Activated CD4-positive, alpha-beta memory T cell treated with anti-CD3 and anti-CD28 coated beads, Interleukin-2, amount 10 ng/mL, durations not matched to agents 7 days and 5 days (primary cell): ENCODE measurements around the gene TRUB1. TPM values are rescaled to one million over a fixed set of nuclear protein-coding genes. Genes with fewer than 3 reads are reported as not detected.

Source experiments
- CTCF ChIA-PET: fragments of 350-600 bp; sonication (Branson Sonifier 250); formaldehyde crosslinking; loops from one replicate; lab custom pipeline; 2021; ENCODE audit warnings: antibody characterized with exemption, inconsistent platforms; lab: Charles Lee
- POLR2A ChIA-PET: fragments of 350-600 bp; sonication (Branson Sonifier 250); formaldehyde crosslinking; loops from one replicate; lab custom pipeline; 2021; ENCODE audit warnings: antibody characterized with exemption; lab: Charles Lee
- DNase-seq: peaks from one replicate; pipeline ENCODE4 v3.0.0-alpha.2; 2020
- H3K27ac Mint-ChIP-seq: one replicate; pipeline ENCODE4 v1.8.0; 2021; ENCODE audit warnings: mild to moderate bottlenecking, mixed read lengths
- H3K27me3 Mint-ChIP-seq: one replicate; pipeline ENCODE4 v1.8.0; 2021; ENCODE audit warnings: mixed read lengths
- H3K36me3 Mint-ChIP-seq: one replicate; pipeline ENCODE4 v1.8.0; 2021; ENCODE audit warnings: low read depth, mixed read lengths
- H3K4me1 Mint-ChIP-seq: one replicate; pipeline ENCODE4 v1.8.0; 2021; ENCODE audit warnings: mixed read lengths
- H3K4me3 Mint-ChIP-seq: one replicate; pipeline ENCODE4 v1.8.0; 2021; ENCODE audit warnings: mild to moderate bottlenecking, mixed read lengths
- H3K9me3 Mint-ChIP-seq: one replicate; pipeline ENCODE4 v1.8.0; 2021; ENCODE audit warnings: mixed read lengths
- total RNA-seq, 2 experiments: library from RNA; stranded (reverse); gene quantifications; one replicate each; pipeline ENCODE4 v1.2.3, GENCODE V29; 2021

The TRUB1 gene
- total RNA-seq, 2 experiments from 2014 or later: 14.9 to 16.7 TPM

DNA sequence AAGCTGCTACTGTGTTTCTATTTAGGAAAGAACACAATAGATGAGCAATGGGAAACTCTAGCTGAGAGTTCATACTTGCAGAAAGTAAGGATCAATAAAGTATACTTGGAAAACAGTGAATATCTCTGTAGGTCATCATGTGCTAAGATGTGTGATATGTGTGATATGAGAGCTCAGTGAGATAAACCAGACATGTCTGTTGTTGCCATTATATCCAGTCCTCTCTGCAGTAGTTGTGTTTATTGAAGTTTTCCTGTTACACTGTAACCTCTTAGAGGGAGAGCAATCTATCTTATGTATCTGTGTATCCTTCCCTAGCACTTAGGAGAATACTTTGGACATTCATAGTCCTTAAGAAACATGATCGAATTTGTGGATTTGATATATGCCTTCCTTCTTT lies 19.1 kb downstream of the TRUB1 start:
- Mint-ChIP-seq H3K27ac (no peak overlapping the region), H3K9me3 (no peaks in the 10 kb centered on the region), H3K27me3 (no peaks in the 10 kb centered on the region), H3K4me1 (peaks cover 30% of the 10 kb centered on the region), H3K4me3 (no peak overlapping the region), H3K36me3 (peaks cover 35% of the 10 kb centered on the region)
- ChIA-PET CTCF (interaction anchor here (1.2 kb wide), 1 partner anchor 19 kb away, joined by 3 read pairs; the partner anchor contains the start of gene TRUB1), POLR2A (interaction anchor here (1.1 to 2.3 kb wide), 2 partner anchors 12 to 19 kb away, joined by 4 to 10 read pairs; partner anchors contain the start of gene TRUB1)
- DNase-seq: no peak

DNA sequence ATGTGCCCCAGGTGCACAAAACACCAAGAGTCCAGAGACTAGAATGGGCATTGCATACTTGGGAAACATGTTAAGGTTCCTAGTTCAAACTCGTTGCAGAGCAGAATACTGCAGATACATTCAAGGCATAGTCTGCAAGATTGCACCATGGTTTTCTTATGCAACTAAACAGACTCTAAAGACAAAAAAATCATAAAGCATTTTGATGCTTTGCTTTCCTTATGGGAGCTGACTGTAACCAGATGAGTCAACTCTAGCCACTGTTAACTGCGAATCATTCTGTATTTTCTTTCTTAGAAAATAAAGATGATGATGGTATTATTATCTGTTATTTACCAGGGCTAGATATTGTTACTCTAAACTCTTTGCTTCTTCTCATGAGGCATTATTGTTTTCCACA lies 19.7 kb downstream of the TRUB1 start:
- ChIA-PET CTCF (interaction anchor here (0.6 to 1.2 kb wide), 2 partner anchors 20 to 51 kb away, joined by 3 read pairs; partner anchors contain the start of gene TRUB1), POLR2A (interaction anchor here (1.0 to 2.3 kb wide), 3 partner anchors 12 to 20 kb away, joined by 4 to 10 read pairs (median 5); partner anchors contain the start of gene TRUB1)
- peaks cover 30% of the 10 kb centered on the region for H3K4me1 Mint-ChIP-seq
- H3K4me3 Mint-ChIP-seq: no peak overlapping the region
- no peak overlapping the region for H3K27ac Mint-ChIP-seq
- H3K9me3 Mint-ChIP-seq: no peaks in the 10 kb centered on the region
- H3K27me3 Mint-ChIP-seq: no peaks in the 10 kb centered on the region
- no peak for DNase-seq
- H3K36me3 Mint-ChIP-seq: peaks cover 34% of the 10 kb centered on the region

DNA sequence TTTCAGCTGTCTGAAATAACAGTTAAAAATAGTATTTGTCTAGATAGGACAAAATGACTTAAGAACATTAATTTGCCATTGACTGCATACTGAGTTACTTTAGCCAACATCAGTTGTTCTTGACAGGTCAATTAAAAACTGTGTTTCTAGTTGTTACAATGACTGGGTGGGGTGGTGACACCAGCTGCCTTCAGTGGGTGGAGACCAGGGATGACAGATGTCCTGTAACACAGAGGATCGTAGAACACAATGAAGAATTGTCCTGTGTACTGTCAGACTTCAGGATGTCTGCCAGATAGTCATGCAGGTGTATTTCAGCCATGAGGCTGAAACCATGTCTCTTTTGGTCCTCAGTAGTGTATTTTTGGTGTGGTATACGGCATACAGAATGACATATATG lies 24.4 kb downstream of the TRUB1 start:
- Mint-ChIP-seq H3K27me3 (no peaks in the 10 kb centered on the region), H3K9me3 (no peaks in the 10 kb centered on the region), H3K4me1 (peaks cover 11% of the 10 kb centered on the region), H3K27ac (no peak overlapping the region), H3K4me3 (no peak overlapping the region), H3K36me3 (peaks cover 38% of the 10 kb centered on the region)
- DNase-seq: no peak
- ChIA-PET CTCF (interaction anchor here (0.6 kb wide), 1 partner anchor 233 kb away, joined by 4 read pairs; no protein-coding TSS in a partner anchor), POLR2A (no interaction called here)

DNA sequence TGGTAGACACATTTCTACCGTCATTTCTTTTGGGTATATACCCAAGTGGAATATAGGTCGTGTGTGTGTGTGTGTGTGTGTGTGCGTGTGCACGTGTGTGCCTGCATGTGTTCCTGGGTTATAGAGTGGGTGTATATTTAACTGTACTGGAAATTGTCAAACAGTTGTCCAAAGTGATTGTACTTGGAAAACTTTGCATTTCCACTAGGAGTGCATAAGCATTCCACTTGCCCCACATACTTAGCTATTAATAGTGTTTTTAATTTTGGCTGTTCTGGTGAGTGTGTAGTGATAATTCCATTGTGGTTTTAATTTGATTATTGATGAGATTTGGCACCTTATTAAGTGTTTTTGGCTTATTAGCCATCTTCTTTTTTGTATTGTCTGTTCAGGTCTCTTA lies 25.9 kb downstream of the TRUB1 start:
- POLR2A ChIA-PET: no interaction called here
- H3K27me3 Mint-ChIP-seq: no peaks in the 10 kb centered on the region
- H3K27ac Mint-ChIP-seq: no peak overlapping the region
- H3K4me1 Mint-ChIP-seq: peaks cover 9% of the 10 kb centered on the region
- H3K36me3 Mint-ChIP-seq: peaks cover 40% of the 10 kb centered on the region
- CTCF ChIA-PET: no interaction called here
- H3K9me3 Mint-ChIP-seq: no peaks in the 10 kb centered on the region
- H3K4me3 Mint-ChIP-seq: no peak overlapping the region
- DNase-seq: no peak

DNA sequence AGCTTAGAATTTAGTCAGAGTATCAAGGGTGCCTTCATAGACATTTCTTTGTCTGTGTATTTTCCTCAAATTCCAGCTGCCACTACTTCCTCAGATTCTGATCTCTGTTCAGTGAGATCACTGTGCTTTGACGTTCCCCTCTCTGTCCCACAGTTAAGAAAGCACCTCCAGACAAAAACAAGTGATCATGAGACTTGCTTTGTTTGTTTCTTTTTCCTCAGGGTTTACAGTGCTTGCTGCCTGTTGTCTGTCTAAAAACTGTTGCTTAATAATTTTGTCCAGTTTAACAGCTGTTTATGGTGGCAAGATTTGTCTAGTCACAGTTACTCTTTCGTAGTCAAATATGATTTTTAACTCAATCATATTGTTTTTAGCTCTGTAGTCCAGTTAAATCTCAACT lies 29.1 kb downstream of the TRUB1 start:
- ChIA-PET CTCF (no interaction called here), POLR2A (no interaction called here)
- no peaks in the 10 kb centered on the region for H3K9me3 Mint-ChIP-seq
- H3K27me3 Mint-ChIP-seq: no peaks in the 10 kb centered on the region
- H3K27ac Mint-ChIP-seq: no peak overlapping the region
- DNase-seq: no peak
- H3K4me1 Mint-ChIP-seq: peaks cover 19% of the 10 kb centered on the region
- no peak overlapping the region for H3K4me3 Mint-ChIP-seq
- peaks cover 28% of the 10 kb centered on the region for H3K36me3 Mint-ChIP-seq

DNA sequence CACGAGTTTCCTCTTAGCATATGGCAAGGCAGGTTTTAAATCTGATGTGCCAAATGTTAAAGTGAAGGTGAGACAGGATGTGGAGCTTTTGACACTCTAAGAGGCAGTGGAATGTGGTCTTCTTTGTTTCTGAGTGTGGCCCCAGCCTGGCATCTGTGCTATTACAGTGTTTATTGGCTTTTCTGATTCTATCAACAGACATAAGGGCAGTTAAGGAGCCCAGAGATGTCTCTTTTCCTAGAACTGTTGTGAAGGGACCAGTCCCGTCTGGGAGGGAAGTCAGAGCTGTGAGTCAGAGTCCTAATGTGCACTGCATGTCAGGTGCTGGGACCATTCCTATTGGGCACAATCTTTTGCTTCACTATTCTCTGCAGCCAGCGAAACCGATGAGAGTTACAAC lies 32.5 kb downstream of the TRUB1 start:
- no peak for DNase-seq
- CTCF ChIA-PET: interaction anchor here (0.5 kb wide), 1 partner anchor 21 kb away, joined by 3 read pairs; no protein-coding TSS in a partner anchor
- Mint-ChIP-seq H3K4me3 (no peak overlapping the region), H3K4me1 (peaks cover 19% of the 10 kb centered on the region), H3K36me3 (peaks cover 27% of the 10 kb centered on the region), H3K27ac (no peak overlapping the region), H3K27me3 (no peaks in the 10 kb centered on the region), H3K9me3 (no peaks in the 10 kb centered on the region)
- POLR2A ChIA-PET: interaction anchor here (2.0 kb wide), 1 partner anchor 32 kb away, joined by 6 read pairs; the partner anchor contains the start of gene TRUB1

DNA sequence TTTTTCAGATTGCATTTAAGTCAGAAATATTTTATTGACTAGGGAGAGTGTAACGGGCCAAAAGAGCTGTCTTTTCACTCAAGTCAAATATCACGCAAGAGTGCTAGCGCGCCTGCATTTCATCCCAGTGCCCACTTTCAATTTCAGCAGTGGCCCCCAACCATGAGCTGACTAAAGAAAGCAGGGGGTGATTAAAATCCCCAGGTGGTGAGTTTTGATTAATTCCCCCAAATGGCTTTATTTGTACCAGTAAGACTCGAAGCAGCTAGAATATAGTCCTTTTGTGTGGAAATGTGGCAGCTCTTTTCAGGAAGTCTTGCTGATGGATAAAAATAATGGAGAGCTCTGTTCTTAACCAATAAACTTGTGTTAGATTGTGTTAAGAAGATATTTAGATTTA lies 35.3 kb downstream of the TRUB1 start:
- CTCF ChIA-PET: interaction anchor here (0.8 to 1.1 kb wide), 2 partner anchors 26 to 94 kb away, joined by 3 read pairs; no protein-coding TSS in a partner anchor

DNA sequence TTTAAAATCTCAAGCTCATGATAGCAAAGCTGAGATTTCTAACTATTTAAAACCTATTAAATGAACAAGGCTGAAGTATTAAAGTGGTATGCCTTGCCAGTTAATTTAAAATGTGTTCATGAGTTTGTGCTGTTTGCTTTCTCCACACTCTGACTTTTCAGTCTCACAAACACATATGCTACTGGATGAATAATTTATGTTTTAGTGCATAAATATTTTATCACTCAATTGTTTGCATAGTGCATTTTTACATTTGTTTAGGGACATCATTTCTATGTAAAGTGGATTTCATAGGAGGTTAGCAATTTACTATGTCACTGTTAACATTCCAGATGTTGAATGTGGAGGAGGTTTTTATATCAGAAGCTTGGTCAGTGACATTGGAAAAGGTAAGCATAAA lies 36.0 kb downstream of the TRUB1 start:
- Mint-ChIP-seq H3K9me3 (no peaks in the 10 kb centered on the region), H3K4me3 (no peak overlapping the region), H3K27ac (no peak overlapping the region), H3K4me1 (peaks cover 10% of the 10 kb centered on the region), H3K27me3 (no peaks in the 10 kb centered on the region), H3K36me3 (peaks cover 24% of the 10 kb centered on the region)
- DNase-seq: no peak
- ChIA-PET POLR2A (no interaction called here), CTCF (interaction anchor here (0.7 to 1.1 kb wide), 4 partner anchors 27 to 1061 kb away, joined by 3 to 5 read pairs (median 3); no protein-coding TSS in a partner anchor)

More for the DNA sequence above, 35.3 kb downstream of the TRUB1 start:
- H3K4me1 Mint-ChIP-seq: peaks cover 11% of the 10 kb centered on the region
- H3K9me3 Mint-ChIP-seq: no peaks in the 10 kb centered on the region
- DNase-seq: no peak
- H3K4me3 Mint-ChIP-seq: no peak overlapping the region
- H3K27ac Mint-ChIP-seq: no peak overlapping the region
- peaks cover 27% of the 10 kb centered on the region for H3K36me3 Mint-ChIP-seq
- H3K27me3 Mint-ChIP-seq: no peaks in the 10 kb centered on the region
- POLR2A ChIA-PET: no interaction called here

DNA sequence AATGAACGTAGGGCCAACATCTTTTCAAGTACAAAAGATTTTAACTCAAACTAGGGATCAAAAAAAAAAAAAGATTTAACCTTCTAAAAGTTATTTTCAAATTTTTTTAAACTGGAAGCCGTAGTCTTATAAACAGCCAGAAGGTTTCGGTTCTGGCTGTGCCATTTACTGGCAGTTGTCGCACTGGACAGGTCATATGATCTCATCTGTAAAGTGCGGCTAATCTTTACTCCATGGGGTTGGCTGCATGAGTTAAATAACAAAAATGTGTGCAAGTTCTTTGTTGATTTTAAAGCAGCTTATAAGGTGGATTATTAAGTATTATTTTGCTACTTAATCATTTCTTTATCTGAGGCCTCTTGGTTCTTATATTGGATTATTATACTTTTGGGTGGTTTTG lies 36.6 kb downstream of the TRUB1 start:
- ChIA-PET CTCF (interaction anchor here (0.6 to 0.7 kb wide), 3 partner anchors 54 to 1060 kb away, joined by 3 to 5 read pairs (median 3); no protein-coding TSS in a partner anchor), POLR2A (no interaction called here)
- Mint-ChIP-seq H3K27ac (no peak overlapping the region), H3K4me3 (no peak overlapping the region), H3K9me3 (no peaks in the 10 kb centered on the region), H3K27me3 (no peaks in the 10 kb centered on the region), H3K4me1 (peaks cover 8% of the 10 kb centered on the region), H3K36me3 (peaks cover 24% of the 10 kb centered on the region)
- no peak for DNase-seq

DNA sequence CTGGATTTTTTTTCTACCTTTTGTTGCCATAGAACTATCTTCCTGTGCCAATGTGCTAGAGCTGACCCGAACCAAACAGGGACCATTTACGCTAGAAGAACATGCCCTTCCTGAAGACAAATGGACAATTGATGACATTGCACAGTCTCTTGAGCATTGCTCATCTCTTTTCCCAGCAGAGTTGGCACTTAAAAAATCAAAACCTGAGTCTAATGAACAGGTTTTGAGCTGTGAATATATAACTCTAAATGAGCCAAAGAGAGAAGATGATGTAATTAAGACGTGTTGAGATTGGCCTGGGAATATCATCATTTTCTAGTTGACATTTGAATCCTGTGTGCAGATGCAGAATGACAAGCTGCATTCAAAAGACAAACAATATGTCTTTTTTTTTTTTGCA lies 37.1 kb downstream of the TRUB1 start:
- no peak for DNase-seq
- ChIA-PET CTCF (interaction anchor here (0.6 to 1.1 kb wide), 2 partner anchors 96 to 212 kb away, joined by 3 read pairs; no protein-coding TSS in a partner anchor), POLR2A (no interaction called here)
- no peak overlapping the region for H3K4me3 Mint-ChIP-seq
- H3K27me3 Mint-ChIP-seq: no peaks in the 10 kb centered on the region
- peaks cover 24% of the 10 kb centered on the region for H3K36me3 Mint-ChIP-seq
- H3K9me3 Mint-ChIP-seq: no peaks in the 10 kb centered on the region
- H3K4me1 Mint-ChIP-seq: peaks cover 8% of the 10 kb centered on the region
- no peak overlapping the region for H3K27ac Mint-ChIP-seq

DNA sequence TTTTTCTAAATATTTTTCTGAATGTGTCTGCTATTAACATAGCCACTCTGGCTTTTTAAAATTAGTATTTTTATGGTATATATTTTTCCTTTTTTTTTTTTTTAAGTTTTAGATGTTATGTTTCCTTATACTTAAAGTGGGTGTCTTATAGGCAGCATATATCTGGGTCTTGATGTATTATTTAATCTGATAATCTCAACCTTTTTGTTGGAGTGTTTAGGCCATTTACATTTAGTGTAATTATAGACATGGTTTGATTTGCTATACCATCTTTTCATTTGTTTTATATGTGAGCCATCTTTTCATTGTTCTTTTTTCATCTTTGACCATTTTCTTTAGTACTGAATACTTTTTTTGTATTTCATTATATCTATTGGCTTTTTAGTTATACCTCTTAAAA lies 45.0 kb downstream of the TRUB1 start:
- POLR2A ChIA-PET: no interaction called here
- Mint-ChIP-seq H3K27ac (no peak overlapping the region), H3K36me3 (peaks cover 33% of the 10 kb centered on the region), H3K4me3 (no peak overlapping the region), H3K27me3 (no peaks in the 10 kb centered on the region), H3K4me1 (no peaks in the 10 kb centered on the region), H3K9me3 (peaks cover 17% of the 10 kb centered on the region)
- CTCF ChIA-PET: no interaction called here
- no peak for DNase-seq

DNA sequence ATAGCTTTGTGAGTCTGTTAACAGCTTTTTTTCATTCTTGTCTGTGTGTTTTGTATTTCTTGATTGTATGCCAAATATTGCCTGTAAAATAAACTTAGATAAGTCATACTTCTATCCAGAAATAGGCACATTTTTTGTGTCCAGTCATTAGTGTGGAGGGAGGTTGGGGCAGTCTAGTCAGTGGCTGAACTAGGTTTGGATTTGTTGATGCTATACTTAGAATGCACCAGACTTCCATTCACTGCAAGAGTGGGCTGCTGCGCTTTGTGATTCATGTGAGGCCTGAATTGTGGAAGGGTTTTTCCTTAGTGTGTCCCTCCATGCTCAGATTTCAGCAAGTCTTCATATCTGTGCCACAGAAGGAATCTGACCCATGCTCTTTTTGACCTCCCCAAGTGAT lies 50.0 kb downstream of the TRUB1 start:
- Mint-ChIP-seq H3K4me3 (no peak overlapping the region), H3K27me3 (no peaks in the 10 kb centered on the region), H3K36me3 (peaks cover 28% of the 10 kb centered on the region), H3K9me3 (peaks cover 11% of the 10 kb centered on the region), H3K4me1 (no peaks in the 10 kb centered on the region), H3K27ac (no peak overlapping the region)
- CTCF ChIA-PET: interaction anchor here (0.7 kb wide), 1 partner anchor 22 kb away, joined by 3 read pairs; no protein-coding TSS in a partner anchor
- DNase-seq: no peak
- POLR2A ChIA-PET: no interaction called here

DNA sequence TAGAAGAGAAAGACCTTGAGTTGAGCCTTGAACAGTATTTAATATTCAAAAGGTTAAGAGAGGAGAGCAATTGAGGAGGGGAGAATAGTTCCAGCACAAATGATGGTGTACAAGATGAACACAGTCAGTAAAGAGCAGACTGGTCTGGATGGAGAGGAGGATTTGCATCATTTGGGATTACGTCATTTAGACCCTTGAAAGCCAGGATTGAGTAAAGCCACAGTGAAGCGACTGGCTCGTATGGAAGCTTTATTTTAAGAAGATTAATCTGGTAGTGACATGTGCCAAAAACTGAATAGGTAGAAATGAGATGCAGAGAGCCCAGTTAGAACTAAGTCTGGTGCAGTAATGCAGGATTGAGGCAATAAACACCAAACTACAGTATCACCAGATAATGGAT lies 52.6 kb downstream of the TRUB1 start:
- H3K4me3 Mint-ChIP-seq: no peak overlapping the region
- H3K9me3 Mint-ChIP-seq: no peaks in the 10 kb centered on the region
- peaks cover 7% of the 10 kb centered on the region for H3K36me3 Mint-ChIP-seq
- no peak for DNase-seq
- H3K27ac Mint-ChIP-seq: no peak overlapping the region
- ChIA-PET CTCF (no interaction called here), POLR2A (no interaction called here)
- H3K4me1 Mint-ChIP-seq: no peaks in the 10 kb centered on the region
- H3K27me3 Mint-ChIP-seq: no peaks in the 10 kb centered on the region

DNA sequence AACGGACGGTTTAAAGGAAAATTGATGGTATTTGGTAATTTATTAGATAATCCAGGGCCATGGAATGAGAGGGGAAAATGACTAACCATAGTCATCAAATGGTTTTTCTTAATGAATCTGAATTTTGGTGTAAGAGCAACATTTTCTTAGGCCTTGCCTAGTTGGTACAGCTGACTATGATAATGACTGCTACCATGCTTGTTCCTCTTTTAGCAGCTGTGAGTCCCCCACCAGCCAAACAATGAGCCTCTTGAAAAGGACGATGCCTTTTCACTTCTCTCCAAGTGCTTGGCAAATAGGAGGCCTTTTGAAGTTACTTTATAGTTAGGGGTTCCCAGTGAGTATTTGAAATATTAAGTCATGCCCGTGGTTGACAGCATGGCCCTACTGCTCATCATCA lies 53.0 kb downstream of the TRUB1 start:
- H3K27me3 Mint-ChIP-seq: no peaks in the 10 kb centered on the region
- peaks cover 7% of the 10 kb centered on the region for H3K36me3 Mint-ChIP-seq
- POLR2A ChIA-PET: no interaction called here
- H3K27ac Mint-ChIP-seq: no peak overlapping the region
- no peak for DNase-seq
- CTCF ChIA-PET: no interaction called here
- no peaks in the 10 kb centered on the region for H3K9me3 Mint-ChIP-seq
- no peaks in the 10 kb centered on the region for H3K4me1 Mint-ChIP-seq
- no peak overlapping the region for H3K4me3 Mint-ChIP-seq
